ENCODE results near the gene PDE7B. TPM values are rescaled to one million over a fixed set of nuclear protein-coding genes. Genes with fewer than 3 reads are reported as not detected.

PDE7B gene
- total and polyA plus RNA-seq, 2 donors (not counting 1 experiment from before 2014, with no cell fraction given) = 7.9 to 21.5 TPM

- Histone ChIP-seq H3K27ac (ENCODE audit: insufficient read depth, low read length) (no peak overlapping the region), H2AFZ (ENCODE audit: low read length) (no peak overlapping the region), H3K4me1 (ENCODE audit: control insufficient read depth, extremely low read depth, insufficient read depth, low read length) (no peaks in the 10 kb centered on the region), H3K27me3 (ENCODE audit: control insufficient read depth, insufficient read depth, low read length) (no peaks in the 10 kb centered on the region), H3K36me3 (ENCODE audit: control insufficient read depth, insufficient read depth, low read length) (no peaks in the 10 kb centered on the region), H3K9me3 (ENCODE audit: control insufficient read depth, insufficient read depth, low read depth, low read length) (no peaks in the 10 kb centered on the region), H3K79me2 (ENCODE audit: control insufficient read depth, insufficient read depth, low read length) (no peaks in the 10 kb centered on the region), H4K20me1 (ENCODE audit: control insufficient read depth, extremely low read depth, insufficient read depth, low read length) (no peaks in the 10 kb centered on the region), H3K4me2 (ENCODE audit: extremely low read depth, insufficient read depth, low read length) (no peak overlapping the region), H3K9ac (ENCODE audit: insufficient read depth, low read length) (no peak overlapping the region), H3K4me3 (replicated peaks in 1 of 4; ENCODE audit: control extremely low read depth in 1 of 4, insufficient read depth in 1 of 4, low read depth in 3 of 4, low read length in 4 of 4) (no peak overlapping the region)
- TF ChIP-seq, protein P1, sequence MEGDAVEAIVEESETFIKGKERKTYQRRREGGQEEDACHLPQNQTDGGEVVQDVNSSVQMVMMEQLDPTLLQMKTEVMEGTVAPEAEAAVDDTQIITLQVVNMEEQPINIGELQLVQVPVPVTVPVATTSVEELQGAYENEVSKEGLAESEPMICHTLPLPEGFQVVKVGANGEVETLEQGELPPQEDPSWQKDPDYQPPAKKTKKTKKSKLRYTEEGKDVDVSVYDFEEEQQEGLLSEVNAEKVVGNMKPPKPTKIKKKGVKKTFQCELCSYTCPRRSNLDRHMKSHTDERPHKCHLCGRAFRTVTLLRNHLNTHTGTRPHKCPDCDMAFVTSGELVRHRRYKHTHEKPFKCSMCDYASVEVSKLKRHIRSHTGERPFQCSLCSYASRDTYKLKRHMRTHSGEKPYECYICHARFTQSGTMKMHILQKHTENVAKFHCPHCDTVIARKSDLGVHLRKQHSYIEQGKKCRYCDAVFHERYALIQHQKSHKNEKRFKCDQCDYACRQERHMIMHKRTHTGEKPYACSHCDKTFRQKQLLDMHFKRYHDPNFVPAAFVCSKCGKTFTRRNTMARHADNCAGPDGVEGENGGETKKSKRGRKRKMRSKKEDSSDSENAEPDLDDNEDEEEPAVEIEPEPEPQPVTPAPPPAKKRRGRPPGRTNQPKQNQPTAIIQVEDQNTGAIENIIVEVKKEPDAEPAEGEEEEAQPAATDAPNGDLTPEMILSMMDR (conservative IDR thresholded peaks at IDR 0.05 in 1 of 2, IDR thresholded peaks at IDR 0.05 in 1 of 2; ENCODE audit: low read depth in 1 of 2, low read length in 2 of 2) = no peak
- TF ChIP-seq EZH2 (IDR thresholded peaks at IDR 0.05; ENCODE audit: low read length, missing control alignments) = no peak
- no peak for DNase-seq (ENCODE audit: low read depth in 2 of 2)
Measured at GRCh38 chr6:135987226-135987625, 135.7 kb downstream of the PDE7B start.

DNA sequence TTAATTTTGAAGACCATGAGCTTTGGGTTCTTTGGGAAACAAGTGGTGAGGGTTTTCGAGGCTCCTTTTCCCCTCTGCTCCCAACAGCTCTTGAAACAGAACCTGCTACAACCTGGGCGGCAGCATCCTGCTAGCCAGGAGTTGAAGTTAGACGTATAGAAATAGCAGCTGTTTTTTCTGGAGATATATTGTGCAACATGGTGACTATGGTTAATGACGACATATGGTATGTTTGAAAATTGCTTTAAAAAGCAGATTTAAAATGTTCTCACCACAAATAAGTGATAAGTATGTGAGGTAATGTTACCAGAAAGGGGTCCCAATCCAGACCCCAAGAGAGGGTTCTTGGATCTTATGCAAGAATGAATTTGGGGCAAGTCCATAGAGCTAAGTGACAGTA is 138.9 kb downstream of the PDE7B start:
- DNase-seq (ENCODE audit: low read depth in 2 of 2) = peak in 1 of 2 donors; percentile 34
- H3K79me2 ChIP-seq (ENCODE audit: control insufficient read depth, insufficient read depth, low read length) = no peaks in the 10 kb centered on the region
- no peaks in the 10 kb centered on the region for H3K9me3 ChIP-seq (ENCODE audit: control insufficient read depth, insufficient read depth, low read depth, low read length)
- no peak overlapping the region for H2AFZ ChIP-seq (ENCODE audit: low read length)
- H4K20me1 ChIP-seq (ENCODE audit: control insufficient read depth, extremely low read depth, insufficient read depth, low read length) = no peaks in the 10 kb centered on the region
- peaks cover 4% of the 10 kb centered on the region for H3K4me1 ChIP-seq (ENCODE audit: control insufficient read depth, extremely low read depth, insufficient read depth, low read length)
- H3K36me3 ChIP-seq (ENCODE audit: control insufficient read depth, insufficient read depth, low read length) = no peaks in the 10 kb centered on the region
- H3K27me3 ChIP-seq (ENCODE audit: control insufficient read depth, insufficient read depth, low read length) = no peaks in the 10 kb centered on the region
- TF ChIP-seq EZH2 (IDR thresholded peaks at IDR 0.05; ENCODE audit: low read length, missing control alignments) = no peak
- no peak overlapping the region for H3K9ac ChIP-seq (ENCODE audit: insufficient read depth, low read length)
- no peak overlapping the region for H3K4me2 ChIP-seq (ENCODE audit: extremely low read depth, insufficient read depth, low read length)
- H3K27ac ChIP-seq (ENCODE audit: insufficient read depth, low read length) = no peak overlapping the region
- no peak overlapping the region for H3K4me3 ChIP-seq (replicated peaks in 1 of 4; ENCODE audit: control extremely low read depth in 1 of 4, insufficient read depth in 1 of 4, low read depth in 3 of 4, low read length in 4 of 4)

DNA sequence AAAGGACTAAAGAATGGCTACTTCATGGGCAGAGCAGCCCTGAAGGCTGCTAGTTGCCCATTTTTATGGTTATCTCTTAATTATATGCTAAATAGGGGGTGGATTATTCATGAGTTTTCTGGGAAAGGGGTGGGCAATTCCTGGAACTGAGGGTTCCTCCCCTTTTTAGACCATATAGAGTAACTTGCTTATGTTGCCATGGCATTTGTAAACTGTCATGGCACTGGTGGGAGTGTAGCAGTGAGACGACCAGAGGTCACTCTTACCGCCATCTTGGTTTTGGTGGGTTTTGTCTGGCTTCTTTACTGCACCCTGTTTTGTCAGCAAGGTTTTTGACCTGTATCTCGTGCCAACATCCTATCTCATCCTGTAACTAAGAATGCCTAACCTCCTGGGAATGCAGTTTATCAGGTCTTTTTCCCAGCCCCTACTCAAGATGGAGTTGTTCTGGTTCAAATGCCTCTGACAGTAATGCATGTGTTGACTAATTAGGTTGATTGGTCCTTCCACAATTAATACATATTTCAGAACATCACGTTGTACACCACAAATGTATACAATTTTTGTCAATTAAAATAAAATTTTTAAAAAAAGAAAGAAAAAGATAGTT is 139.5 kb downstream of the PDE7B start:
- H3K4me1 ChIP-seq (ENCODE audit: control insufficient read depth, extremely low read depth, insufficient read depth, low read length) = peaks cover 4% of the 10 kb centered on the region
- no peaks in the 10 kb centered on the region for H3K9me3 ChIP-seq (ENCODE audit: control insufficient read depth, insufficient read depth, low read depth, low read length)
- H3K9ac ChIP-seq (ENCODE audit: insufficient read depth, low read length) = no peak overlapping the region
- H3K36me3 ChIP-seq (ENCODE audit: control insufficient read depth, insufficient read depth, low read length) = no peaks in the 10 kb centered on the region
- TF ChIP-seq, protein P1 (conservative IDR thresholded peaks at IDR 0.05 in 1 of 2, IDR thresholded peaks at IDR 0.05 in 1 of 2; ENCODE audit: low read depth in 1 of 2, low read length in 2 of 2) = no peak
- no peak for TF ChIP-seq EZH2 (IDR thresholded peaks at IDR 0.05; ENCODE audit: low read length, missing control alignments)
- no peak overlapping the region for H3K4me2 ChIP-seq (ENCODE audit: extremely low read depth, insufficient read depth, low read length)
- H3K4me3 ChIP-seq (replicated peaks in 1 of 4; ENCODE audit: control extremely low read depth in 1 of 4, insufficient read depth in 1 of 4, low read depth in 3 of 4, low read length in 4 of 4) = no peak overlapping the region
- no peaks in the 10 kb centered on the region for H3K27me3 ChIP-seq (ENCODE audit: control insufficient read depth, insufficient read depth, low read length)
- no peak for DNase-seq (ENCODE audit: low read depth in 2 of 2)
- no peaks in the 10 kb centered on the region for H3K79me2 ChIP-seq (ENCODE audit: control insufficient read depth, insufficient read depth, low read length)
- H4K20me1 ChIP-seq (ENCODE audit: control insufficient read depth, extremely low read depth, insufficient read depth, low read length) = no peaks in the 10 kb centered on the region
- H2AFZ ChIP-seq (ENCODE audit: low read length) = no peak overlapping the region
- no peak overlapping the region for H3K27ac ChIP-seq (ENCODE audit: insufficient read depth, low read length)

All from fibroblast of lung (primary cell).